NT2/D1 (cell line): ENCODE data around the gene ELK4.

Source experiments
- YY1 ChIP-seq: IDR thresholded peaks from 2 replicates; pipeline ENCODE4 v1.6.1; 2011; ENCODE audit not compliant: insufficient read length, insufficient read depth
- ZNF274 ChIP-seq: IDR thresholded peaks from 2 replicates; pipeline ENCODE4 v1.6.1; 2011; ENCODE audit warnings: mild to moderate bottlenecking, low read depth, low read length

GRCh38 chr1:205610036-205610435 lies 21.8 kb downstream of the ELK4 start:
- TF ChIP-seq ZNF274 (no peak), YY1 (no peak)
